PC-3 (cell line): ENCODE data around the gene GLRA2.

Experiments used
- EZH2 ChIP-seq: fragments of 300-600 bp; sonication (generic); IDR thresholded peaks from one replicate; pipeline ENCODE4 v1.6.1; 2017; ENCODE audit warnings: antibody characterized with exemption, mild to moderate bottlenecking, low read length; ENCODE audit not compliant: unreplicated experiment
- EZH2phosphoT487 ChIP-seq: fragments of 300-600 bp; sonication (generic); IDR thresholded peaks from 2 replicates; pipeline ENCODE4 v1.6.1; 2018; ENCODE audit warnings: mild to moderate bottlenecking, antibody characterized with exemption, low read length, borderline replicate concordance
- TF ChIP-seq, protein P1 (sequence below): fragments of 300-600 bp; sonication (generic); conservative IDR thresholded peaks from 2 replicates; pipeline ENCODE4 v1.5.1; 2017; ENCODE audit warnings: antibody characterized with exemption, low read depth, mild to moderate bottlenecking, low read length

DNA sequence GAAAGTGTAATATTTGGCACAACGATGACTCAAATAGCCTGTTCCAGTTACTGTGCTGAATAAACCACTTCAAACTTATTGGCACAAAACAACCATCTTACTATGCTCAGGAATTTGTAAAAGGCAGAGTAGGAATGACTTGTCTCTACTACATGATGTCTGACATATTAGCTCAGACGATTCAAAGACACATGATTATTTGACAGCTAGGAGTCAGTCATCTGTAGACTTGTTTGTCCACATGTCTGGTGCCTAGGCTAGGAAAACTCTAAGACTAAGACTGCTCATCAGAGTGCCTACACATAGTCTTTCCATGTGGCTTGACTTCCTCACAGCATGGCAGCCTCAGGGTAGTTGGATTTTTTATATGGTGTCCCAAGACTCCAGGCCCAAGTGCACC is 189.1 kb downstream of the GLRA2 start:
- TF ChIP-seq, protein P1, sequence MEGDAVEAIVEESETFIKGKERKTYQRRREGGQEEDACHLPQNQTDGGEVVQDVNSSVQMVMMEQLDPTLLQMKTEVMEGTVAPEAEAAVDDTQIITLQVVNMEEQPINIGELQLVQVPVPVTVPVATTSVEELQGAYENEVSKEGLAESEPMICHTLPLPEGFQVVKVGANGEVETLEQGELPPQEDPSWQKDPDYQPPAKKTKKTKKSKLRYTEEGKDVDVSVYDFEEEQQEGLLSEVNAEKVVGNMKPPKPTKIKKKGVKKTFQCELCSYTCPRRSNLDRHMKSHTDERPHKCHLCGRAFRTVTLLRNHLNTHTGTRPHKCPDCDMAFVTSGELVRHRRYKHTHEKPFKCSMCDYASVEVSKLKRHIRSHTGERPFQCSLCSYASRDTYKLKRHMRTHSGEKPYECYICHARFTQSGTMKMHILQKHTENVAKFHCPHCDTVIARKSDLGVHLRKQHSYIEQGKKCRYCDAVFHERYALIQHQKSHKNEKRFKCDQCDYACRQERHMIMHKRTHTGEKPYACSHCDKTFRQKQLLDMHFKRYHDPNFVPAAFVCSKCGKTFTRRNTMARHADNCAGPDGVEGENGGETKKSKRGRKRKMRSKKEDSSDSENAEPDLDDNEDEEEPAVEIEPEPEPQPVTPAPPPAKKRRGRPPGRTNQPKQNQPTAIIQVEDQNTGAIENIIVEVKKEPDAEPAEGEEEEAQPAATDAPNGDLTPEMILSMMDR, result no peak
- TF ChIP-seq EZH2phosphoT487, result no peak
- TF ChIP-seq EZH2, result no peak
